ENCODE results near the gene SLC6A12. TPM values are rescaled to one million over a fixed set of nuclear protein-coding genes. Genes with fewer than 3 reads are reported as not detected.
A peak's percentile ranks its signal among the peaks of the same experiment; 100 is the strongest.

The SLC6A12 gene
- total RNA-seq, 2 experiments from 2014 or later: not detected

DNA sequence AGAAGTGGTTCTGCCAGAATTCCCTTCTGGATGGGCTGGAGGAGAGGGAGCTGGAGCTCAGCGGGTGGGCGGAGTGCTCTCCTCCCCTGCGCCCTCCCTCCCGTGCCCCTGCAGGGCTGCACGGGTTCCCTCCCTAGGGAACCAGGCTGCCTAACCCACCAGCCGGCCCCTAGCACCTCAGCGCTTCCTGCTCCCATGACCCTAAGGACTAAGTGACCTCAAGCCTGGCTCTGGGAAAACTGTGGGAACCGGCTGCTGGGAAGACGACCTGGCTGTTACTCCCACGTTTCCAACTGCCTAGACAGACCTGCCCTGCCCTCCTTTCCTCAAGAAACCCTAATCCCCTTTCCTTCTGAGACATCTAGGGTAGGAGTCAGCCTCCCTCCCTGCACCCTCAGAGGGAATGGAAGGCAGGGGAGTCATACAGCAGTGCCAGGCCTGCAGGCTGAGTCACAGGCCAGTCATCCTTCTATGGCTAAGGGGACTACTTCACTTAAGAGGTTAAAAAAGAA lies 31.5 kb downstream of the SLC6A12 start:
- no peak overlapping the region for H3K27ac Mint-ChIP-seq
- H3K9me3 Mint-ChIP-seq: no peaks in the 10 kb centered on the region
- DNase-seq: no peak
- H3K4me3 Mint-ChIP-seq: no peak overlapping the region
- H3K36me3 Mint-ChIP-seq (ENCODE audit: low read depth): no peaks in the 10 kb centered on the region
- peaks cover 8% of the 10 kb centered on the region for H3K27me3 Mint-ChIP-seq
- ChIA-PET POLR2A (no interaction called here), CTCF (no interaction called here)
- peaks cover 10% of the 10 kb centered on the region for H3K4me1 Mint-ChIP-seq

DNA sequence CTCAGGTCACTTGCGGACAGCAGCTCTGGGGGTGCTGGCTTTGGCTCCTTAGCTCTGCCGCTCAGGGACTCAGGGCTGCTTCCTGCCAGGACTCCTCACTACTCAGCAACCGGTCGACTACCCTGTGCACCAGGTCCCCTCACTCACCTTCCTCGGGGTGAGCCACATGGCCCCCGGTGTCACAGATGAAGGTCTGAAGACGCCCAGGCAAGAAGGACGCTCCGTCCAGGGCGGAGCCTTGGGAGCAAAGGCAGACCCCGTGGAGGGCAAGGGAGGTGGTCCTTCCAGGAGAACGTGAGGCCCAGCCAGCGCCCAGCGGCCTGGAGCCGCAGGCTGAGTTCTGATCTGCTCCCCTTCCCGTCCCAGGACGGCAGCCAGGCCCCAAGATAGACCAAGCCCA lies 32.0 kb downstream of the SLC6A12 start:
- CTCF ChIA-PET: interaction anchor here (1.8 kb wide), 1 partner anchor 38 kb away, joined by 4 read pairs; no protein-coding TSS in a partner anchor
- H3K9me3 Mint-ChIP-seq: no peaks in the 10 kb centered on the region
- no peaks in the 10 kb centered on the region for H3K36me3 Mint-ChIP-seq (ENCODE audit: low read depth)
- no peak overlapping the region for H3K4me3 Mint-ChIP-seq
- no peak overlapping the region for H3K27ac Mint-ChIP-seq
- no peak for DNase-seq
- H3K4me1 Mint-ChIP-seq: peaks cover 10% of the 10 kb centered on the region
- POLR2A ChIA-PET: no interaction called here
- peaks cover 8% of the 10 kb centered on the region for H3K27me3 Mint-ChIP-seq

DNA sequence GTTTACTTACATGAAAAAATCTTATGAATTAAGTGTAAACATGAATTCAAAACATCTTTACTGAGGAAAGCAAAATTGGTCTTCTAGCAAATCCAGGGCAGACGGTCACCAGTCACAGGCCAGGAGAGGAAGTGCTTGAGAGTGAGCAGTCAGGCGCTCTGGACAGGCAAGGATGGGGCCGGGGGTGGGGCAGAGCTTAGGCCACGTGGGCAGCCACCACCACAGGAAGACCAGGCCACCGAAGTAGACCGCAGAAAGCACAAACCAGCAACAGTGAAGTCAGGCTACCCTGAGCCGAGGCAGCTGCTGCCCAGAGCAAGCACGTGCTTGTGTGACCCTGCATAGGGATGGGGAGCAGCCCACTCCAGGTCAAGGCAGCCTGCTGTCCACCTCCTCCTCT lies 33.5 kb downstream of the SLC6A12 start:
- POLR2A ChIA-PET: no interaction called here

DNA sequence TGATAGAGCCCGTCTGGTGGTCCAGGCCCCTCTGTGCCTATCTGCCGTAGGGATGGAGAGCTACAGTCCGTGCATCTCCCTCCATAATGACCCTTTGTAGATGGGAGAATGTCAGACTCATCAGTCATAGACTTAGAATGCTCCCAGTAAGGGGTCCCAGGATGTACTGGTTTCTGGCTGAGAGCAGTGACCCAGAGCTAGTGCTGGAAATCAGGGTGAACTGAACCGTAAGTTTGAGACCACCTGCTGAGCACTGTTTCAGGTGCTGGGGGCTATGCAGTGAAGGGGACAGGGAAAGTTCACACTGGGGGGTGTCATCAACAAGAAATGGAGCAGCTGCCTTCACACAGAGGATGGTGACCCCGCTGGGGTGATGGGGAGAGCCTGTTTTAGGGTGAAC lies 34.1 kb downstream of the SLC6A12 start:
- ChIA-PET POLR2A (no interaction called here), CTCF (interaction anchor here (1.8 kb wide), 1 partner anchor 40 kb away, joined by 4 read pairs; no protein-coding TSS in a partner anchor)
- Mint-ChIP-seq H3K27ac (no peak overlapping the region), H3K27me3 (peaks cover 6% of the 10 kb centered on the region), H3K4me3 (no peak overlapping the region), H3K36me3 (ENCODE audit: low read depth) (no peaks in the 10 kb centered on the region), H3K4me1 (peaks cover 10% of the 10 kb centered on the region), H3K9me3 (no peaks in the 10 kb centered on the region)
- no peak for DNase-seq

More for the DNA sequence above, 33.5 kb downstream of the SLC6A12 start:
- DNase-seq: peak; percentile 28
- Mint-ChIP-seq H3K27ac (no peak overlapping the region), H3K36me3 (ENCODE audit: low read depth) (no peaks in the 10 kb centered on the region), H3K4me3 (no peak overlapping the region), H3K27me3 (peaks cover 6% of the 10 kb centered on the region), H3K9me3 (no peaks in the 10 kb centered on the region), H3K4me1 (peaks cover 10% of the 10 kb centered on the region)
- CTCF ChIA-PET: interaction anchor here (1.8 kb wide), 1 partner anchor 39 kb away, joined by 4 read pairs; no protein-coding TSS in a partner anchor

DNA sequence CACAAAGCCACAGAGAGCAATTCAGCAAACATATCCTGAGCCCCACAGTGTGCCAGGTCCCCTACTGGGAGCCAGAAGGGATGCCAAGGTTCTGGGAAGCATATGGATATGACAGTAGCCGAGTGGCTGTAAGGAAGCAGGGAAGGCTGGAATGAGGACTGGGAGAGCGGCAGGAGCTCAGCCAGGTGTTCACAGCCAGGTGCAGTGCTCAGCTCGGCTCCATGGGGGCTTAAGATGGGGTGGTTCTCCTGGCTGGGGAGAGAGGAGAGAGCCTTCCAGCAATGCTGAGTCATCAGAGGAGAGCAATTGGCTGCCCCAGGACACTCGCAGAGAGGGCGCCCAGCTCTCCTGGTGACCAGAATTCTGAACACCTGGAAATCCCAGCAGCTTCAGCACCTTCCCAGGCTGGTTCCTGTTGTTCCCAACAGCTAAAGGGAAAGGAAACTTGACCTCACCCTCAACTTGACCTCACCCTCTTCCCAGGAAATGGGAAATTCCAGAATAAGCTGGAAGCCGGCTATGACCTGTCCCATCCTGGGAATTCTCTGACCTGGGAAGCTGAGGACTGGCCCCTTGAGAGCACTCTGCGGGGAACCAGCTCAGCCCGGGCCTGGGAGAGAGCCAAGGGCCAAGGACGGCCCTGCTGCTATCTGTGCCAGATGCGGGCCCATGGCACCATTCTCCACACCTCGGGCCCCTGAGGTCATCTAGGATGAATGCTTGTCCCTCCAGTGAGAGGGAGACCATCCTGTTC lies 34.6 kb downstream of the SLC6A12 start:
- ChIA-PET CTCF (no interaction called here), POLR2A (no interaction called here)
- Mint-ChIP-seq H3K9me3 (no peaks in the 10 kb centered on the region), H3K27me3 (peaks cover 6% of the 10 kb centered on the region), H3K36me3 (ENCODE audit: low read depth) (no peaks in the 10 kb centered on the region), H3K4me3 (no peak overlapping the region), H3K27ac (no peak overlapping the region), H3K4me1 (peaks cover 10% of the 10 kb centered on the region)
- no peak for DNase-seq

DNA sequence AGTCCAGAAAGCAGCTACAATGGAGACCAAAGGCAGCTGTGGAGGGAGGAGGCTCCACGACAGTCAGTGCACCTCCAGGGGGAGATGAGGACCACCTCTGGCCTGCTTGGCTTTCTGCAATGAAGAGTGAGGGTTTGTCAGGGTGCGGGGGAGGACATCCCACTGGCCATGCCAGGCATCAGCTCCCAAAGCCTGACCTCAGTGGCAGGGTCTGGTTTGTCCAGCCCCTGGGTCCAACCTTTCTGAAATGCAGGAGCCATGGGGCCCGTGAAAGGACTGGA lies 35.2 kb downstream of the SLC6A12 start:
- no peak overlapping the region for H3K27ac Mint-ChIP-seq
- peaks cover 5% of the 10 kb centered on the region for H3K27me3 Mint-ChIP-seq
- no peaks in the 10 kb centered on the region for H3K36me3 Mint-ChIP-seq (ENCODE audit: low read depth)
- no peak for DNase-seq
- H3K9me3 Mint-ChIP-seq: no peaks in the 10 kb centered on the region
- POLR2A ChIA-PET: no interaction called here
- CTCF ChIA-PET: no interaction called here
- H3K4me3 Mint-ChIP-seq: no peak overlapping the region
- peaks cover 10% of the 10 kb centered on the region for H3K4me1 Mint-ChIP-seq

DNA sequence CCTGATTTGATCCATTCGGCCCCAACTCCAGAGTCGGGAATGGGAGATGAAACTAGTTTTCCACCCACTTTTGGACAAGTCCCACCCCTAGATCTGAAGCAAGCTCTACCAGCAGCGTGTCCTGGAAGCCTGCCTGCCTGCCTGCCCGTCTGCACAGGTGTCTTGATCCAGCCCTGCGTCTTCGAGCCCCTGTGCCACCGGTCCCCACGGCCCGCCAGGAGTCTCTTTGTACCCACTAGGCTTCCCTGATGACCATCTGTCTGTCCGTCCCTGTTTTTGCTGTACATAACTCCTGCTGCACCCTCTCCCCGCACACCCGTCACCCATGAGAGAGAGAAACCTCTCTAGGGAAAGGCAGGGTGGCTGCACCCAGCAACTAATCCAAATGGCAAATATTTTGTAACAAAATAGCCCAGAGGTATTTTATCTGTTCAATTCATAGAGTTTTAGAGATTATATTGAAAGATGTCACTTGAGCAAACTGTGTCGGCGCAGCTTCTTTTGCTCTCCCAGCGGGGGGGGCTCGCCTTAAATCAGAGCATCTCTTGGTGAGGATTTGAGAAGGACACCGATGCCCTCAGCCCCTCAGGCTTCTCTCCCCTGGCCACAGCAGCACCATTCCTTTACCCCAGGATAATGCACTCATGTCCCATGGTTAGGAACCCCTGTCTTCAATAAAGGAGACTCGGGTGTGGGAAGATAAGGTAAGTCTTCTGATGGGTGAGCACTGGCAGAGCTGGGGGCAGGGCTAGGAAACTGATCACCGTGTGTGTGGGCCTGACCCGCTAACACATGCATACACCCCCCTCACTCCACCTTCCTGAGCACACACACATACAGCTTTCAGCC lies 35.8 kb downstream of the SLC6A12 start:
- no peak overlapping the region for H3K27ac Mint-ChIP-seq
- CTCF ChIA-PET: no interaction called here
- H3K4me3 Mint-ChIP-seq: no peak overlapping the region
- H3K36me3 Mint-ChIP-seq (ENCODE audit: low read depth): no peaks in the 10 kb centered on the region
- peaks cover 3% of the 10 kb centered on the region for H3K27me3 Mint-ChIP-seq
- POLR2A ChIA-PET: no interaction called here
- no peaks in the 10 kb centered on the region for H3K9me3 Mint-ChIP-seq
- peaks cover 10% of the 10 kb centered on the region for H3K4me1 Mint-ChIP-seq
- DNase-seq: no peak

DNA sequence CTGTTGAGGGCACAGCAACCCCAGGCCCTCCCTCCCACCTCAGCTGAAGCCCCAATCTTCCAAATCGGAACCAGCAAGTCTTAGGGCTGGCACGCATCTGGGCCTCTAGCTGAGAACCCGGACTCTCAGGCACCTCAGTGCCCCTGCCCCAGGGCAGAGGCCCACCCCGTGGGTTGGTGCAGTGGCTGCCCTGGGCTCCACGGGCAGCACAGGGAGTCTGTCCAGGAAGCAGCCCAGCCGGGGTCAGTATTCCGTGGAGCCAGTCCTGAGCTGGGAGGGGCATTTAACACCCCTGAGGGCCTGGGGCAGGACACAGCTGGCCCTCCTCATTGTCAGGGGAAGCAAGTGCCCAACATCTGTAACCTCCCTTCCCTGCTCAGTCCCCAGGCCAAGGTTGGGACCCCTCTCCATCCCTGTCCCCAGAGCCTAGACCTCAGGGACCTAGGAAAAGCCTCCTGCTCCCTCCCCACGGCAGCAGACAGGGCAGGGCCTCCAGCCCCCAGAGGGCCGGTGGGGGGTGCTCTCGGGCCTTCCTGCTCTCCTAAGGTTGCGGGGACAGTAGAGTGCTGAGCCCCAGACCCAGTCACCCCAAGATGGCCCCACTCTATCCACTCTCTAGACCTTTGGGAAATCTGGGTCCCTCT lies 36.5 kb downstream of the SLC6A12 start:
- H3K36me3 Mint-ChIP-seq (ENCODE audit: low read depth): no peaks in the 10 kb centered on the region
- CTCF ChIA-PET: interaction anchor here (1.2 kb wide), 1 partner anchor 9 kb away, joined by 3 read pairs; no protein-coding TSS in a partner anchor
- H3K9me3 Mint-ChIP-seq: no peaks in the 10 kb centered on the region
- H3K27me3 Mint-ChIP-seq: no peaks in the 10 kb centered on the region
- no peak for DNase-seq
- H3K4me1 Mint-ChIP-seq: peaks cover 10% of the 10 kb centered on the region
- no peak overlapping the region for H3K27ac Mint-ChIP-seq
- H3K4me3 Mint-ChIP-seq: no peak overlapping the region
- POLR2A ChIA-PET: no interaction called here

DNA sequence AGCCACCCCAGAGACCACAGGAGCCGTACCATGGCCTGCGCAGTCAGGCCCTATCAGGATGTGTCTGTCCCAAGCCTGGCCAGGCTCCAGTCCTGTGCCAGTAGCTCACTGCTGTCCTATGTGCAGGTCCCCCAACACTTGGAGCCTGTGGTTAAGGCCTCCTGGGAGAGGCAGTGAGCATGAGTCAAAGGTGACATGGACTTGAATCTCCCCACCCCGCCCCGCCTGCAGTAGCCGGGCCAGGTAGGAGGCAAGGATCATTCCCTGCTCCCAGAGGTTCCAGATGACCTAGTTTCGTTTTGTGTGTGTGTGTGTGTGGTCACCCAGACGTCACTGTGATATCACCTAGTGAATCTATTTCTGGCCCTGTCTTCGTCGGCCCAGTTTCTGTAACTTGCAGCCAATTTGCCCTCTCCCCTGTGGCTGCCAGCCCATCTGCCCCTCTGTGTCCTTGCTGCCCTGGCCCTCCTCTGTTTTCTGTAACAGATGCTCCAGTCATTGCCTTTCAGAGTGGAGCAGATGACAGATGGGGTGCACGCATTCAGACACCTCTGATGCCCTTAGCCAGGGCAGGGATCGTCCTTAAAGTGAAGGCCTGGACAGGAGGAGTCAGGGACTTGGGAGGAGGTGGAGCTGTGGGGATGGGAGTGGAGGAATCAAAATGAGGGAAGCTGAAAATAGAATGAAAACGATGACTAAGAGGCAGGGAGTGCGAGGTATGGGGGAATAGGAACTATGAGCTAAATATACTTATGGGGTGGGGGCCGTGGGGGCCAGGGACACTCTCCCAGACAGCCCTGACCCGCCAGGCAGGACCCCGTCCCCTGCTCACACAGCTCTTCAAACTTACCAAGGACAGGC lies 37.4 kb downstream of the SLC6A12 start:
- Mint-ChIP-seq H3K4me1 (peaks cover 10% of the 10 kb centered on the region), H3K27ac (no peak overlapping the region), H3K9me3 (no peaks in the 10 kb centered on the region), H3K4me3 (no peak overlapping the region), H3K36me3 (ENCODE audit: low read depth) (no peaks in the 10 kb centered on the region), H3K27me3 (no peaks in the 10 kb centered on the region)
- no peak for DNase-seq
- ChIA-PET POLR2A (no interaction called here), CTCF (interaction anchor here (1.2 kb wide), 1 partner anchor 10 kb away, joined by 3 read pairs; no protein-coding TSS in a partner anchor)

DNA sequence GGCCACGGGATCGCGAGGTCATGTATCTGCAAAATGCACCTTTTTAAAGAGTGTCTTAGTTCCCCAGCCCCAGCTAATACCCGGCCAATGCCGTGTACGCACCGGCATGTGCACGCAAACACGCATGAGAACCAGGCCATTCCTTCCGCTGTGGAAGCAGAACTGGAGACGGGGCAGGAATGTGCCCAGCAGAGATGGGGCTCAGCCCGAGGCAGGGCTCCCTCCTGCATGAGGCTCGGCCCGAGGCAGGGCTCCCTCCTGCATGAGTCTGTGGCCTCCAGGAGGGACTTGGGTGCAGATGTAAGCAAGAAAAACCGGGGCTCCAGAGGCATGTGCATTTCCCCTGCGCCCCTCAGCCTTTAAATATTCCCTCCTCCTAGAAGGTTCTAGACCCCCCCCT lies 38.2 kb downstream of the SLC6A12 start:
- Mint-ChIP-seq H3K27me3 (no peaks in the 10 kb centered on the region), H3K36me3 (ENCODE audit: low read depth) (no peaks in the 10 kb centered on the region), H3K4me1 (peaks cover 9% of the 10 kb centered on the region), H3K27ac (no peak overlapping the region), H3K9me3 (no peaks in the 10 kb centered on the region), H3K4me3 (no peak overlapping the region)
- no peak for DNase-seq
- CTCF ChIA-PET: no interaction called here
- POLR2A ChIA-PET: no interaction called here

DNA sequence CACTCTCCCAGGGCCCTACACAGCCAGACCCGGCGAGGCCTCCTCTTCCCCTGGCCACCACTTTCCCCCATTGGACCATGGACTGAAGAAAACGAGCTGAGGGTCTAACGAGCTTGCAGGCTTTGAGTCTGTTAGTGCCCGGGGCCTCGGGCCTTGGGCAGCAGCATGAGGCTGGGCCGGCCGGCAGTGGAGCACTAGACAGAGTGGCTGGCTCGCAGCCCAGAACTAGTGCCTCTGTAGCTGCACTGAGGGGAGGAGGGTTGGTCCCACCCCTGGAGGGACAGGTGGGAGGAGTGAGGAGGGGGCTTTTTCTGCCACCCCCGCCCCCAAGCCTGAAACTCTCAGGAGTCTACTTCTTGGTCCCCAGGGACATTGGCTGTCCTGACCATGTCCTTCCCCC lies 38.7 kb downstream of the SLC6A12 start:
- Mint-ChIP-seq H3K27ac (no peak overlapping the region), H3K36me3 (ENCODE audit: low read depth) (no peaks in the 10 kb centered on the region), H3K4me3 (no peak overlapping the region), H3K27me3 (no peaks in the 10 kb centered on the region), H3K9me3 (no peaks in the 10 kb centered on the region), H3K4me1 (peaks cover 4% of the 10 kb centered on the region)
- ChIA-PET POLR2A (no interaction called here), CTCF (no interaction called here)
- no peak for DNase-seq

DNA sequence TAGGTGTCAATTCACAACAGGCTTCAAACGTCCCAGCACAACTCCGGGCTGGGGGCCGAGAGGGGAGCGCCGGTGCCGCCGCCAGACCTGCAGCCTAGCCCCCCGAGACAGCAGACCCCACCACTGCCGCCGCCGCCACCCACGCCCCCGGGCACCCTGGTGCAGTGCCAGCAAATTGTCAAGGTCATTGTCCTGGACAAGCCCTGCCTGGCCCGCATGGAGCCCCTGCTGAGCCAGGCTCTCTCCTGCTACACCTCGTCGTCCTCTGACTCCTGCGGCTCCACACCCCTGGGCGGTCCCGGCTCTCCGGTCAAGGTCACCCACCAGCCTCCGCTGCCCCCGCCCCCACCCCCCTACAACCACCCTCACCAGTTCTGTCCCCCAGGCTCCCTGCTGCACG lies 39.4 kb downstream of the SLC6A12 start:
- no peaks in the 10 kb centered on the region for H3K4me1 Mint-ChIP-seq
- CTCF ChIA-PET: no interaction called here
- no peak for DNase-seq
- H3K27me3 Mint-ChIP-seq: no peaks in the 10 kb centered on the region
- no peaks in the 10 kb centered on the region for H3K9me3 Mint-ChIP-seq
- H3K4me3 Mint-ChIP-seq: no peak overlapping the region
- POLR2A ChIA-PET: no interaction called here
- no peak overlapping the region for H3K27ac Mint-ChIP-seq
- H3K36me3 Mint-ChIP-seq (ENCODE audit: low read depth): no peaks in the 10 kb centered on the region

DNA sequence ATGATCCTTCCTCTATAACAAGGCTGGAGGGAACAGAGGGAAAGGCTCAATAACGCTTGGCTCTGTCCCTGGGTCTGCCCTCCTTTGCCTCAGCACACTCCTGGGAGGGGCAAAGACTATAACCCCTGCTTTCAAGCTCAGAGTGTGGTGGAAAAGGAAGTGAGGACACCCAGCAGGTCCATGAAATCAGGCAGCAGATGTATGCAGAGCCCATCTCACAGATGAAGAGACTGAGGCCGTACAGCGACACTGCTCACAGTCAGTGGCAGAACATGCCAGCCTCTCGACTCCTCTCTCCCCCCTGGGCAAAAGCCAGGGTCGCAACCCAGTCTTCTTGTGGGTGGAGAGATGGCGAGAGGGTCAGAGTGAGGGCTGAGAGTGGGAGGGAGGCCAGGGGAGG lies 39.8 kb downstream of the SLC6A12 start:
- POLR2A ChIA-PET: no interaction called here
- Mint-ChIP-seq H3K4me3 (no peak overlapping the region), H3K27me3 (no peaks in the 10 kb centered on the region), H3K4me1 (peaks cover 3% of the 10 kb centered on the region), H3K36me3 (ENCODE audit: low read depth) (no peaks in the 10 kb centered on the region), H3K27ac (no peak overlapping the region), H3K9me3 (no peaks in the 10 kb centered on the region)
- CTCF ChIA-PET: no interaction called here
- no peak for DNase-seq

Measured in activated CD4-positive, alpha-beta memory T cell treated with anti-CD3 and anti-CD28 coated beads, Interleukin-2, amount 10 ng/mL, durations not matched to agents 7 days and 5 days (primary cell).